ENCODE results near the gene NOTCH1.

NOTCH1 gene

GRCh38 chr9:136481558-136481957 is 64.3 kb downstream of the NOTCH1 start:
- TF ChIP-seq SIN3A (IDR thresholded peaks at IDR 0.05; ENCODE audit: borderline replicate concordance, insufficient read depth, low read length), result no peak
- no peak for TF ChIP-seq TAF1 (IDR thresholded peaks at IDR 0.05; ENCODE audit: borderline replicate concordance, insufficient read depth, low read length)
- TF ChIP-seq REST (IDR thresholded peaks at IDR 0.05; ENCODE audit: insufficient read depth in 1 of 2, low read depth in 2 of 2, low read length in 2 of 2), result no peak
- no peak for TF ChIP-seq FOXP2 (optimal IDR thresholded peaks at IDR 0.05; ENCODE audit: borderline replicate concordance, extremely low read depth, extremely low read length, insufficient read depth)
- TF ChIP-seq POLR2AphosphoS5 (IDR thresholded peaks at IDR 0.05; ENCODE audit: low read depth, low read length), result no peak

- TF ChIP-seq TAF1 (IDR thresholded peaks at IDR 0.05; ENCODE audit: borderline replicate concordance, insufficient read depth, low read length) (no peak), SIN3A (IDR thresholded peaks at IDR 0.05; ENCODE audit: borderline replicate concordance, insufficient read depth, low read length) (no peak), FOXP2 (optimal IDR thresholded peaks at IDR 0.05; ENCODE audit: borderline replicate concordance, extremely low read depth, extremely low read length, insufficient read depth) (no peak), POLR2AphosphoS5 (IDR thresholded peaks at IDR 0.05; ENCODE audit: low read depth, low read length) (no peak), REST (IDR thresholded peaks at IDR 0.05; ENCODE audit: insufficient read depth in 1 of 2, low read depth in 2 of 2, low read length in 2 of 2) (no peak)
Observed at GRCh38 chr9:136476369-136477150, 69.3 kb downstream of the NOTCH1 start.

GRCh38 chr9:136474974-136475865 is 70.6 kb downstream of the NOTCH1 start:
- TF ChIP-seq SIN3A (IDR thresholded peaks at IDR 0.05; ENCODE audit: borderline replicate concordance, insufficient read depth, low read length) (no peak), POLR2AphosphoS5 (IDR thresholded peaks at IDR 0.05; ENCODE audit: low read depth, low read length) (no peak), REST (IDR thresholded peaks at IDR 0.05; ENCODE audit: insufficient read depth in 1 of 2, low read depth in 2 of 2, low read length in 2 of 2) (no peak), TAF1 (IDR thresholded peaks at IDR 0.05; ENCODE audit: borderline replicate concordance, insufficient read depth, low read length) (no peak), FOXP2 (optimal IDR thresholded peaks at IDR 0.05; ENCODE audit: borderline replicate concordance, extremely low read depth, extremely low read length, insufficient read depth) (no peak)

- TF ChIP-seq POLR2AphosphoS5 (IDR thresholded peaks at IDR 0.05; ENCODE audit: low read depth, low read length) (no peak), TAF1 (IDR thresholded peaks at IDR 0.05; ENCODE audit: borderline replicate concordance, insufficient read depth, low read length) (no peak), FOXP2 (optimal IDR thresholded peaks at IDR 0.05; ENCODE audit: borderline replicate concordance, extremely low read depth, extremely low read length, insufficient read depth) (no peak), REST (IDR thresholded peaks at IDR 0.05; ENCODE audit: insufficient read depth in 1 of 2, low read depth in 2 of 2, low read length in 2 of 2) (no peak), SIN3A (IDR thresholded peaks at IDR 0.05; ENCODE audit: borderline replicate concordance, insufficient read depth, low read length) (no peak)
Observed at GRCh38 chr9:136474021-136474640, 71.7 kb downstream of the NOTCH1 start.
